HEK293T (cell line): Measurements from ENCODE around the gene TMEM243.

ENCODE experiments used
- CTCF ChIA-PET: fragments of 350-600 bp; formaldehyde crosslinking; extraction: SDS; loops from one replicate; lab custom pipeline; 2021; ENCODE audit warnings: antibody characterized with exemption, inconsistent platforms; lab: Yijun Ruan, JAX
- POLR2A ChIA-PET: fragments of 350-600 bp; formaldehyde crosslinking; extraction: SDS; loops from one replicate; lab custom pipeline; 2020; ENCODE audit warnings: antibody characterized with exemption, inconsistent platforms; lab: Yijun Ruan, JAX
- DNase-seq: peaks from one replicate; pipeline ENCODE4 v3.0.0; 2012; ENCODE audit warnings: mixed read lengths; ENCODE audit errors: extremely low spot score
- ARNT ChIP-seq: fragments of 450-650 bp; IDR thresholded peaks from 2 replicates; pipeline ENCODE4 v1.6.1; 2017; ENCODE audit warnings: mild to moderate bottlenecking
- BHLHE40 ChIP-seq: fragments of 450-650 bp; IDR thresholded peaks from 2 replicates; pipeline ENCODE4 v1.6.1; 2016; ENCODE audit warnings: mild to moderate bottlenecking, moderate library complexity, borderline replicate concordance
- CTBP1 ChIP-seq: fragments of 450-650 bp; IDR thresholded peaks from 2 replicates; pipeline ENCODE4 v1.6.1; 2016; ENCODE audit warnings: borderline replicate concordance
- ELF4 ChIP-seq: fragments of 450-650 bp; IDR thresholded peaks from 2 replicates; pipeline ENCODE4 v1.6.1; 2017; ENCODE audit warnings: antibody characterized with exemption
- FOXA1 ChIP-seq: fragments of 450-650 bp; IDR thresholded peaks from 2 replicates; pipeline ENCODE4 v1.6.1; 2016; ENCODE audit warnings: mild to moderate bottlenecking
- FOXK2 ChIP-seq: fragments of 450-650 bp; IDR thresholded peaks from 2 replicates; pipeline ENCODE4 v1.6.1; 2016; ENCODE audit warnings: mild to moderate bottlenecking
- FOXM1 ChIP-seq: fragments of 450-650 bp; IDR thresholded peaks from 2 replicates; pipeline ENCODE4 v1.6.1; 2017; ENCODE audit warnings: mild to moderate bottlenecking, borderline replicate concordance
- HDGF ChIP-seq: fragments of 450-650 bp; IDR thresholded peaks from 2 replicates; pipeline ENCODE4 v1.6.1; 2017; ENCODE audit warnings: antibody characterized with exemption, borderline replicate concordance
- L3MBTL2 ChIP-seq: fragments of 450-650 bp; conservative IDR thresholded peaks from 2 replicates; pipeline ENCODE4 v1.6.1; 2016; ENCODE audit warnings: mild to moderate bottlenecking
- LEF1 ChIP-seq: fragments of 450-650 bp; IDR thresholded peaks from 2 replicates; pipeline ENCODE4 v1.6.1; 2017; ENCODE audit warnings: mild to moderate bottlenecking, borderline replicate concordance
- NFRKB ChIP-seq: fragments of 450-650 bp; IDR thresholded peaks from 2 replicates; pipeline ENCODE4 v1.6.1; 2016; ENCODE audit warnings: mild to moderate bottlenecking, moderate library complexity
- SP1 ChIP-seq: fragments of 450-650 bp; IDR thresholded peaks from 2 replicates; pipeline ENCODE4 v1.6.1; 2017
- SUZ12 ChIP-seq: fragments of 450-650 bp; IDR thresholded peaks from 2 replicates; pipeline ENCODE4 v1.6.1; 2016; ENCODE audit warnings: mild to moderate bottlenecking
- TARDBP ChIP-seq: fragments of 450-650 bp; IDR thresholded peaks from 2 replicates; pipeline ENCODE4 v1.6.1; 2016
- ZNF384 ChIP-seq: fragments of 450-650 bp; IDR thresholded peaks from 2 replicates; pipeline ENCODE4 v1.6.1; 2016
- TF ChIP-seq, protein P1 (sequence below): fragments of 450-650 bp; IDR thresholded peaks from 2 replicates; pipeline ENCODE4 v1.6.1; 2016

Gene TMEM243

DNA sequence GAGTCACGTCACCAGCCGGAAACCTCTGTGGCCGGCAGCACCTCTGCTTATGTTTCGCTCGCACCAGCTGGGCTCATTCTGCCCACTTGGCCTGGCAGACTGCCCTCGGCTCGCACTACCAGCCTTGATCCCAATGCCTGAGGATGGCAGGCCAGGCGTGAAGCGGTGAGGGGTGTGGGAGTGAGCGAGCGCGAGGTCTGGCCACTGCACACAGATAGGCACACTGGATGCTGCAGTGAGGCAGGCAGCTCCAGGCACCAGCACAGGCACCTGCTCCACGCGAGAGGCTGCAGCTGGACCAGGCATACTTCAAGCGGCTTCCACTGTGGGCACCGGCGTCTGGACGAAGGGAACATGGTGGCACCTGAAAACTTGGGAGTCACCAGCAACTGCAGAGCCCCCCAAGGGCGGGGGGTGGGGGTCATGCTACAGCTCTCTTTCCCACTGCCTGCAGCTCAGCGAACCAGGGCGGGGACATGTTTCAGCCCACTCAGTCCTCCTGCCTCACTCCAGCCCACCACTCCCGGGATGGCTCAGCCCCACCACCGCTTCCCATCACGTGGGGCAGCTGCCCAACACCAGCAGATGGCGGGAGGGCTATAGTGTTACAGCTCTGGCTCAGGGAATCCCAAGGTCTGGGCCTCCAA is 72.7 kb downstream of the TMEM243 start:
- DNase-seq: no peak
- ChIA-PET CTCF (interaction anchor here (0.6 to 0.7 kb wide), 2 partner anchors 17 to 116 kb away, joined by 3 to 4 read pairs; no protein-coding TSS in a partner anchor), POLR2A (interaction anchor here (1.0 kb wide), 1 partner anchor 18 kb away, joined by 3 read pairs; no protein-coding TSS in a partner anchor)
- TF ChIP-seq ZNF384 (no peak), TARDBP (no peak), SUZ12 (no peak), ARNT (no peak), FOXM1 (no peak), HDGF (no peak), CTBP1 (no peak), FOXK2 (no peak), NFRKB (no peak), L3MBTL2 (no peak), ELF4 (no peak), LEF1 (no peak), FOXA1 (no peak), SP1 (no peak), BHLHE40 (no peak)
- TF ChIP-seq, protein P1, sequence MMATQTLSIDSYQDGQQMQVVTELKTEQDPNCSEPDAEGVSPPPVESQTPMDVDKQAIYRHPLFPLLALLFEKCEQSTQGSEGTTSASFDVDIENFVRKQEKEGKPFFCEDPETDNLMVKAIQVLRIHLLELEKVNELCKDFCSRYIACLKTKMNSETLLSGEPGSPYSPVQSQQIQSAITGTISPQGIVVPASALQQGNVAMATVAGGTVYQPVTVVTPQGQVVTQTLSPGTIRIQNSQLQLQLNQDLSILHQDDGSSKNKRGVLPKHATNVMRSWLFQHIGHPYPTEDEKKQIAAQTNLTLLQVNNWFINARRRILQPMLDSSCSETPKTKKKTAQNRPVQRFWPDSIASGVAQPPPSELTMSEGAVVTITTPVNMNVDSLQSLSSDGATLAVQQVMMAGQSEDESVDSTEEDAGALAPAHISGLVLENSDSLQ: no peak
